HG02852 (cell line): Measurements from ENCODE around the gene SPAG16.
A peak's percentile ranks its signal among the peaks of the same experiment; 100 is the strongest.

ENCODE experiments used
- ATAC-seq: cut with Tn5 transposase; IDR thresholded peaks from one replicate; pipeline ENCODE4 v1.9.1; 2021; ENCODE audit warnings: mild to moderate bottlenecking, moderate library complexity; ENCODE audit not compliant: unreplicated experiment

Gene SPAG16

DNA sequence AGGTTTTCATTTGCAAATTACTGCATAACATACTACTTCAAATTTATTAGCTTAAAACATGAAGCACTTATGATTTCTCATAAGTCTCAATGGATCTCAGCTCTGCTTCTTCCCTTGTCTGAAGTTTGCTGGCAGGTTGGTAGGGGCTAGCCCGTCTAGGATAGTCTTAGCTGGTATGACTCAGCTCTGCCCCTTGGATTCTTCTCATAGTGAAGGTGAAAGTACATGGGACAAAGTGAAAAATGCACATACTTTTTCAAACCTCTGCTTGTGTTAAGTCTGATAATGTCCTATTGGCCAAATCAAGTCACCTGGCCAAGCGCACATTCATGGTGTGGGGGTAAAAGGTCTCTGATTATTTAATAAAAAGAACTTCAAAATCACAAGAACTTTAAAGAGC is 941.8 kb downstream of the SPAG16 start:
- no peak for ATAC-seq

DNA sequence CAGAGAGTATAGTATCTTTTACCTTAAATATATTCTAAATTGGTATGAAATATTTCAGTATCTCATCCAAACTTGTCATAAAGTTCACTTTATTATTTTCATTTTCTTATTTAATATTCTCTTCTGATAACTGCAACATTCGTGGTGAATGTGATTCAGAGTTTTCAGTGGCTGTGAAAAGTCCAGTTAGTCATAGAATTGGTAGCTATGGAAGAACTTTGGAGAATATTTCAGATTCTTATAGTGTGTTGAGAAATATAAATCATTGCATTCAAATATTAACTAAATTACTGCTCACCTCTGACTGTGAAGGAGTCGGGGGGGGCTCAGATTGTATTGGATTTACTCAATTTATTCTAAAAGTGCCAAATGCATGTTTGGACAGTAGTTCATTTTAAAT is 948.0 kb downstream of the SPAG16 start:
- ATAC-seq, result no peak

DNA sequence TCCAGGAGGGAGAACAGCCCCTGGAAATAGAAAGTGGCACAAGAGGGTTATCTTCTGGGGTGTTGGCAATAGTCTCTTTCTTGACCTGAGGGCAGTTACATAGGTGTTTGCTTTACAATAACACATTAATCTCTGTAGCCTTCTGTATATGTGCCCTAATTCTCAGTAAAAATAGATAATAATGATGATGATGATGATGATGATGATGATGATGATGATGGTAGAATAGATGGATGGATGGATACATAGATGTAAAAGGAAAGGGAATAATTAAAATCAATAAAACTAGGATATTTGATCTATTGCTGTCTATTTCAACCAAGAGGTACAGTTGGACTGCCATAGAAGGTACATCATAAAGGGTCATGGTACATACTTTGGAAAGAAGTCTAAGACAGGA is 948.9 kb downstream of the SPAG16 start:
- ATAC-seq, result no peak

DNA sequence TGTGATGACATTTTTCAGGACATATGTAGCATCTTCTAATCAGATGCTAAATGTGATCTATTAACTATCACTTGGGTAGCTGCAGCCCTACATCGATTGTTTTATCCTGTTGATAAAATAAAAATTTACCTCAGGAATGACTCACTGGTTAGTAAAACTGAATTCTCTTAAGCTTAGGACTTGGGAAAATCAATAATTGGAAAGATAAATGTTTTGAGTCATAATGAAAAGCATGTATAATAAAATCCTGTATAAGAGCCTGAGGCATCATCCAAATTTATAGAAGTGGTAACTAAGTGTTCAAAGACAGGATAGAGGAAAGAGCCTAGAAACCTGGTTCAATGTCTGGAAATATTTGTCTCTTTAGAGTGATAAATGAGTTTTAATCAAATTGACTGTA is 958.5 kb downstream of the SPAG16 start:
- ATAC-seq, result no peak

DNA sequence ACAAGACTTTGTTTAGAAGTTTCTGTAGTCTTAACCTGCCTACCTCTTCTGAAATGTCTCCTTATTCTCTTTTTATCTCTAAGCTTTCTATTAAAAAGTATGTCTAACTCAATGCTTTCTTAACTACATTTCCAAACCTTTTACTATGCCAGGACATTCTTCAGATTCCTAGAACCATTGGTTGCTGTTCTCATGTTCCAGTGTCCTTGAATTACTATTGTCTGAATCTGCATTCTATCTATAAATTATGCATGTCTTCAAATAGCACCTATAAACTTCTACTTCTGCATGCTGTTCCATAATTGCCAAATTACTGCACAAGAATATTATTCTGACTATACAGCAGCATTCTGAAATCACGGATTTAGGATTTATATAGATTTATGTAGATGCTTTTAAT is 960.6 kb downstream of the SPAG16 start:
- no peak for ATAC-seq

DNA sequence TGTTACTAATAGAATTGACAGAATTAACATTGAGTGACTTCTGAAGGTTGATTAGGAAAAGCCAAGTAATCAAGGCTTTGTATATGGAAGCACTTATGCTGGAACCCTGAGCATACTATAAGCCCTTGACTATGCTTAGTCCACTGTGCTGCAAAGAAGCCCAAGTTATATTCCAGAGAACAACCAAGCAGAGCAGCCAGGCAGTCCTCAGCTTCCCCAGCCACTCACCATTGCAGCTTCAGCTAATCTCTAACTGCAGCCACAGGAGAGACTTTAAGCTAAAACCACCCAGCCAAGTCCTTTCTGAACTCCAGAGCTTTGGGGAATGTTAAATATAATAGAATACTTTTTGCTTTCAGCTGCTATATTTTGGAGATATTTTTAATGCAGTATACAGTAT is 962.2 kb downstream of the SPAG16 start:
- ATAC-seq, result no peak

DNA sequence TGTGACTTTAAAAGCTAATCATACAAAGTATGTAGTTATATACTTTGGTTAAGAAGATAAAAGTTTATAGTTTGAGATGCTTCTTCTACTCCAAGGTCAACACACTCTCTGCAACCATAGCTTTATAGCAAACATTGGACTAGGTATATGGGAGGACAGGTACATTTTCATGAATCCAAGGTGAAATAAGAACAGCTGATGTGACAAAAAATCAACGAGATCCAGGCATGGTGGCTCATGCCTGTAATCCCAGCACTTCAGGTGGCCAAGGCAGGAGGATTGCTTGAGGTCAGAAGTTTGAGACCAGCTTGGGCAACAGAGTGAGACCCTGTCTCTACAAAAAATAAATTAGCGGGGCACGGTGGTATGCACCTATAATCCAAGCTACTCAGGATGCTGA is 963.3 kb downstream of the SPAG16 start:
- ATAC-seq, result no peak

DNA sequence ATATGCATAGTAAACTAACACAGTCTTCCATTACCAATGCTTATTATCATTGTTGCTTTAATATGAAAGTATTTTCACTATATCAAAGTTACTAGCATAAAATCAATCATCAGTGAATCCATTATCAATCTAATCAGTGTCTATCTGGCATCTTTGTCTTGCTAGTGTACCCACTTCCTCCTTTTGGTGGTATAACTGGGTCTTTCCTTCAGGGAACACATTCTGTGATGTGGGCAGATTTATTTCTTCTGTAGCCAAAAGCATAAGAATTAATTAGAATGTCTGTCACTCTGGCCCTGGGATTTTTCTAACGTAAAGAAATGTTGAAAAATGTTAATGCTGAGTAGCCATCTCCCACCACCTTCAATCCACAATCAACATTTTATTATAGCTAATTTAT is 970.8 kb downstream of the SPAG16 start:
- no peak for ATAC-seq

DNA sequence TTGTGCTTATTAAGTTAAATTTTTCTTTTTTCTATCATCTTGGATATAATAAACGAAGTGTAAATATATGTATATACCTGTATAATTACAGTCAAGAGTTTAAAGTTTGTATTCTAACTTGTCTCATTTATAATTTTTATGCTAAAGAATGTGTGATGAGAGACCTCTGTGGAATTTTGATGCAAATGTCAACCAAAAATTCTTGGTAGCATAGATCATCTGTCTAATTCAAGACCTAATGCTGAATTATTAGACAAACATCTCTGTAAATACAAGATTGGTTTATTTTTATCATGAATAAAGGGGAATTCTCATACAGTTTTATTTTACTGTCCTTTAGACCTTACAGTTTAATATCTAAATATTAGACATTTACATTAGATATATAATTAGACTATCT is 977.4 kb downstream of the SPAG16 start:
- no peak for ATAC-seq

DNA sequence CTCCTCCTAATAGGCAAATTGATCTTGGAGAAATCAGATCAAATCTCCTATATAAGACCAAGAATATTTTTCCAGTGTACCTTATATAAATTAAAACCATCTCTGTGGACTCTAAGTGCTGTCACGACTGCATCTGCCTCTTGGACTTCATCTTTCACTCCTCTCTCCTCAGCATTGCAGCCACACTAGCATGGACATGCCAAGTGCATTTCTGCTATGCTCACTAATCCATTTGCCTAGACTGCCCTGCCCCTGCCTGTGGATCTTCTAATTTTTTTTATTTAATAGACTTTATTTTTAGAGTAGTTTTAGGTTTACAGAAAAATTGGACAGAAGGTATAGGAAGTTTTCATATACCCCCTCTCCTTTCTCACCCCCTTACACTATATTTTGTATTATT is 979.9 kb downstream of the SPAG16 start:
- ATAC-seq, result no peak

DNA sequence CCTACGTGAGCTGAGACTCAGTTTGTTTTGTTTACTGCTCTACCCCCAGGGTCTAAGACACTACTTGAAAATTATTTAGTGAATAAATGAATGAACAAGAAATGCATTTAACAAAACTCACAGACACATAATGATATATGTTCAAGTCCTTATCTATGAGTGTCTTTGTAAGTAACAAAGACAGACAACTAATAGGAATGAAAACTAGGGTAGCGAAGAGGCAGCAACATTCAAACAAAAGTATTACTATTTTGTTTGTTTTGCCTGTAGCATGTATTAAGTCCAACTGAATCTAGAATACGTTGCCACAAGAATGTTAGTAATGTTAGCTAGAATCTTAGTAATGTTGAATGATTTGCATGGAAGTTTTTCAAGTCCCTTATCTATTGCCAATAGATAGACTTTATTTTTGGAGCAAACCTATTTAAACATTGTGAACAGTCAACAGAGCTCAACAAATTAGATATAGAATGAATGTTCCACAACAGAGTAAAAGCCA is 981.8 kb downstream of the SPAG16 start:
- no peak for ATAC-seq

DNA sequence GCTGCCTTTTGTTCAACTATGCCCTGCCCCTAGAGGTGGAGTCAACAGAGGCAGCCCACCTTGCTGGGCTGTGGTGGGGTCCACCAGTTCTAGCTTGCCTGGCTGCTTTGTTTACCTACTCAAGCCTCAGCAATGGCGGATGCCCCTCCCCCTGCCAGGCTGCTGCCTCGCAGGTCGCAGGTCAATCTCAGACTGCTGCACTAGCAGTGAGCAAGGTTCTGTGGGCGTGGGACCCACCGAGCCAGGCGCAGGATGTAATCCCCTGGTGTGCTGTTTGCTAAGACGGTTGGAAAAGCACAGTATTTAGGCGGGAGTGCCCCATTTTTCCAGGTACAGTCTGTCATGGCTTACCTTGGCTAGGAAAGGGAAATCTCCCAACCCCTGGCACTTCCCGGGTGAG is 993.6 kb downstream of the SPAG16 start:
- ATAC-seq, result no peak

DNA sequence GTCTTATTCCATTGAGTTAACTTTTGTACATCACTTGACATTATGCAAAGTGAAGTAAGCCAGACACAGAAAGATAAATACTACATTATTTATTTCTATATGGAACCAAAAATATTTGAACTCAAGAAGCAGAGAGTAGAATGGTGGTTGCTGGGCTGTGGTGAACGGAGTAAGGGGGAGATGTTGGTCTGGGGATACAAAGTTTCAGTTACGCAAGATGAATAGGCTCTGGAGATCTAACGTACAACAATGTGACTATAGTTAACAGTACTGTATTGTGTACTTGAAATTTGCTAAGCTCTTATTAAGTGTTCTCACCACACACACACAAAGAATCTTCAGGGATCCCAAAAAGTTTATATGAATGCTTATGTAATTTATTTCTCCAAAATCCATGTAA is 1001.7 kb downstream of the SPAG16 start:
- no peak for ATAC-seq

DNA sequence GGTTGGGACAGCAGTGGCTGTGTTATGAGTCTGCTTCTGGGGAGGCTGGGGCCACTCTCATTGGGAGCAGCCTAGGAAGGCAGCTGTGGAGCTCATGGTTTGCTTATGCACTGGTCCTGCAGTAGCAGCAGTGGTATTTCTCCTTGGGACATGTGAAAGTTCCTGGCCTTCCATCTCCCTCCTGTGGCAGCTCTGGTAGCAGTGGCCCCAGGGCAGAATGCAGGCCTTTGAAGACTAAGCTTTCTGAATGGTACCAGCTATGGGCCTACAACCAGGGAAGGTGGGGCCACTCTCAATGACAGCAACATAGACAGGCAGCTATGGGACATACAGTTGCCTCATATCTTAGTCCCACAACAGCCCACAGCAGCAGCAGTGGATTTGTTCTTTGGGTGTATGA is 1009.3 kb downstream of the SPAG16 start:
- no peak for ATAC-seq

DNA sequence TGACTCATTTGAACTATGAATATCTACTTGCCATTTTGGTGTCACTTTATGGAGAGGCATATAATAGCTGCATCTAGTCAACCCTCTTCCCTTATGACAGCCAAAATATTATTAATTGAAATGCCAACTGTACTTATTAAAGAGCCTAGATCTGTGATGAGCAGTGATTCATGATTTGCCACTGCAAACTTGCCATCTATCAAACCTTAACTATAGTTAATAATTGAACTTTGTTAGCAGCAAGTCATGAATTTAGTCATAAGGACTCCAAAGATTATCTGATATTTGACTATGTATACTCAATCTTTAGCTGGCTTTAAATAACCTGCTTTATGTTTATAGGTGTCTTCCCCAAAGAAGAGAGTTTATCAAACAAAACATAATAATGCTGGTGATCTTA is 1010.2 kb downstream of the SPAG16 start:
- no peak for ATAC-seq

DNA sequence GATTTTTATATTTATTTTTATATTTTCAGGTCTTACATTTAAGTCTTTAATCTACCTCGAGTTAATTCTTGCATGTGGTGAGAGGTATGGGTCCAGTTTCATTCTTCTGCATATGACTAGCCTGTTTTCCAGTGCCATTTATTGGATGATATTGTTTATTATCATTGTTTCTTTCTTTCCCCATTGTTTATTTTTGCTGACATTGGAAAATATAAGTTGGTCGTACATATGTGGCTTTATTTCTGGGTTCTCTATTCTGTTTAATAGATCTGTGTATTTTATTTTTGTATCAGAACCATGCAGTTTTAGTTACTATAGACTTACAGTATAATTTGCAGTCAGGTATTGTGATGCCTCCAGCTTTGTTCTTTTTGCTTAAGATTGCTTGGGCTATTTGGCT is 1013.2 kb downstream of the SPAG16 start:
- ATAC-seq, result no peak

DNA sequence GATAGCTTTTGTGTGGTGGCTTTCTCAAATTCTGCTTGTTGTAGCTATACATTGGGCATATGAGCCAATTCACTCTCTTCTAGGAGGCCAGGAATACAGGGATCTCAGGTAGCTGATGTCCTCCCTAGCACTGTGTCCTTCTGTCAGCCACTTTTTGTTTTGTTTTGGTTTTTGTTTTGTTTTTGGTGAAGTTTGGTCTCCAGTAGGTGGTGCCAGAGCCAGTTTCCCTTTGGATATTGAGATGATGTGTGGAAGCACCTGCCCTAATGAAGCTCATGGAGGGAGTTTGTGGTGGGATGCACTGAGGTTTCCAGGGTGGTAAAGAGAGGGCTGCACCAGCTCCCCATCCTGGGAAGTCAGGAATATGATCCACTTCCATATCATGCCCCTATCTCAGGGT is 1026.1 kb downstream of the SPAG16 start:
- peak; percentile 72 for ATAC-seq

DNA sequence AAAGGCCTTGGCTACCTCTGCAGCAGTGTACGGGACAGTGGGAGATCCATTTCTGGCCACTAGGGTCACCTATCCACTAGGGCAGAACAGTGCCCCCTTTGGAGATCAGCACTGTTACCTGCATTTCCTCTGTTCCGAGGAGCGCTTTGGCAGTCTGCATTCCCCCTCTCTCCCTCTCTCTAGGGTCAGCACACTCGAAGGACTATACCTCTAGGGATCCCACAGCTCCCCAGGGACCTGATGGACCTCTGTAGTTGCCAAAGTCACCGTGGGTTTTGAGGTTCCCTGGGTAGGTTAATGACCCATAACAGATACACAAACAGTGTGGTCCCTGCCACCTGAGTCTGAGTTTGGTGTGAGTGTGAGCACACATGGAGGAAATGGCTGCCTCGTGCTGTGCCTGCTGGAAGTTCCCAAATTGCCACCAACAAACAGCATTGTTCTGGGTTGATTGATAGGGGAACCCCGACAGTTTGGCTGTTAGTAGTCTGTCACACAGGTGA is 1026.8 kb downstream of the SPAG16 start:
- peak; percentile 42 for ATAC-seq

DNA sequence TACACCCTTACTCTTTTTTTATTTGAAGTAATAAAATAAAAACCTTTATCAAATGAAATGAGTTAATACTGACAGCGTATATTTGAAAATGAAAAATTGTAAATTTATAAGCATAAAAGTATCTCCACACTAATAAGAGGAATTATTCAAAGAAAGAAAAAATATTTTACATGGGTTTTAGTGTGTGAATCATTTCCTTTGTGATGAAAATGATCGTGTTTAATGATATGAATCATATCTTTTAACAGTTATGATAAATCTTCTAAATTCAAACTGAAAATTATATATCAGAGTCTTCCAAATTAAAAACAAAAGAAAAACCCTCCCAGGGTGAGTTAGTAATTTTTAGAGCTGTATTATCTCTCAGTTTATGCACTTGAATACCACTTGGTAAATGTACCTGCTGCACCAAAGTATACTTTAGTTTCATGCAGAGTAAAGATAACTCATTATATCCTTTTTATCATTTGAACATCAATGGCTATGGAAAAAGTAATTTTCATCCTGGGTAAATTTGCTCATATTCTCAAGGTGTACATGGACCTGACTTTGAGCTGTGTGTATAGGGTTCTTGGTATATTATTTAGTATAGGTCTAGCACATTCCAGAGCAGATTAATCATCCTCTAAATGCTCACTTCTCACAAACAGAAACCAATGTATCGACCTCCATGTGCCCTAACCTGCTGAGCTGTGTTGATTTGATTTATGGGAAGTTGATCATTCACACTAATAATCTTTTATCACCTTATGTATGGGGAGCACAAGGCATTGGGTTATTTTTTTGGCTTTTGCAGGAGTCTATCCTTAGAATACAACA is 1027.9 kb downstream of the SPAG16 start:
- no peak for ATAC-seq

DNA sequence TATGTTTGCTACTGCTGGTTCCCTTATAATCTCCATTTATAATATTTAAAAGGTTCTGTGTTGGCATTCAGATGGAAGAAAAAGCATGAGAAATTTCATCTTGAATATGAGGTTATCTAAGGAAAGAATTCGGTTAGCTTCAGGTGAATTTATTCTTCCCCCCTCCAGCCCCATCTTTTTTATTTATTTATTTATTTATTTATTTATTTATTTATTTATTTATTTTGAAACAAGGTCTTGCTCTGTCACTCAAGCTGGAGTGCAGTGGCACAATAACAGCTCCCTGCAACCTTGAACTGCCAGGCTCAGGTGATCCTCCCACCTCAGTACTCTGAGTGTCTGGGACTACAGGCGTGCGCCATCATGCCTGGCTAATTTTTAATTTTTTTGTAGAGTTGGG is 1031.1 kb downstream of the SPAG16 start:
- ATAC-seq, result no peak

DNA sequence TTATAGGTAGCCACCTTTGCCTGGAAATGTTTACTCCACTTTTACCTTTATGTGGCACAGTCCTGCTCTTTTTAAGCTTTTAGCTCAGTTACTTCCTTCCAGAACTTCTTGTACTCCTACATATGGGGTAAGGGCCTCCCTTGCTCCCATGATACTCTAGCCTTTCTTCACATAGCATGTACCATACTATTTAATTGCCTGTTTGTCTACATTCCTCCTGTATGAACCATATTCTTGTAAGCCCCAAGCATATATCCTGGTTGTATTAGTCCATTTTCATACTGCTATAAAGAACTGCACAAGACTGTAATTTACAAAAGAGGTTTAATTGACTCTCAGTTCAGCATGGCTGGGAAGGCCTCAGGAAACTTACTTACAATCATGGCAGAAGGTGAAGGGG is 1035.9 kb downstream of the SPAG16 start:
- ATAC-seq, result no peak

DNA sequence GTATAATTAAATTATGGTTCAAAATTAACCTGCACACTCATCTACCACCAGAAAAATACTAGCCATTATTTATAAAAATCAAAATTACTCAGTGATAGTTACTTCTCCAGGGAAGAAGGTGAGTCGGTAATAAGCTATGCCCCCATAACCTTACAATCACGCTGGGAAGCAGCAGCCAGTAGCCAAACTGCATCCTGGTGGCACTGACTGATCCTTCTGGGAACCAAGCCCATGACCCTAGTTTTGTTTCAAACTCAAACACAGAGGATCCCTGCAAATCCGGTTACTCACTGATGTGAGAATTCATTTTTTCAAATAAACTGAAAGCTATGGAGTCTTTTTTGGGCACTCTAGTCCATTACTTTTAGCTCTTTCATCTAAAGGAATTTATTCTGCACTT is 1038.4 kb downstream of the SPAG16 start:
- no peak for ATAC-seq

DNA sequence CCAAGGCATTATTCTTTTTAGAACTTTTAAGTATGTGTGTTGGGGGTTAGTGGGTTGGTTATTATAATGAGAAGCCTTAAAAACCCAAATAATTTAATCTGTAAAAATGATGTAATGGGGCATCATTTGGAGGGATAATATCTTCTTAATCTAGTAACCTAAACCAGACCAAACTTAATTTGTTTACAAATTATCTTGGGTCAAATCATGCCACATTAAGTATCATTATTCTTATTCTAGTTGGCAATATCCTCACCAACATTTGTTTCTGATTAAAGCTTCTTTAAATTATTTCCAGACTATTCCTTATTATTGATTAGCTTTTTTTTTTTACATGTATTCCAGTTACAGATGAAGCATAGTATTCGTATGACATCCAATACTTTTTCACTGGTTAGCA is 1041.1 kb downstream of the SPAG16 start:
- no peak for ATAC-seq
